ENCODE data around the gene MLKL. TPM values are rescaled to one million over a fixed set of nuclear protein-coding genes. Genes with fewer than 3 reads are reported as not detected.

The MLKL gene
- polyA plus RNA-seq, 3 donors = 33.6 to 136 (median 37.8) TPM

DNA sequence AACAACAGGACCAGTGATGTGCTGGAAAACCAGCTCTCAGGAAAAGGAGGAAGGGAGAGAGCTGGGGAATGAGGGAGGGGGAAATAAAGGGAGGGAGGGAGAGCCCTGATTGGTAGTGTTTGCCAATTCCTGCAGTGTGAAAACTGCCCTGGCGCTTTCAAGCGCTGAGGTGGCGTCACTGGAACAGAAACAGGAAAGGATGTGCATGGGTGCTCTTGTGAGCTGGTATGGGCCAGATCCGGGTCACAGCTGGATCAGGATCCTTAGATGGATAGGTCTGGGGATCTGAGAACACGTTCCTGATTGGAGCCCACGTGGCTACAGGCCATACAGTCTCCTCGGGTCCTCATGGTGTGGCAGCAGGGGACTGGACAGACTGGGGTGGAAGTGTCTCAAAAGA lies 16.7 kb upstream of the MLKL start:
- no peaks in the 10 kb centered on the region for H3K27me3 ChIP-seq (ENCODE audit: control insufficient read depth in 2 of 2, insufficient read depth in 2 of 2, low read length in 2 of 2)
- H3K79me2 ChIP-seq (ENCODE audit: insufficient read depth, low read length) = no peaks in the 10 kb centered on the region
- no peaks in the 10 kb centered on the region for H3K9me3 ChIP-seq (replicated peaks in 1 of 2; ENCODE audit: control insufficient read depth in 1 of 2, insufficient read depth in 1 of 2, low read length in 2 of 2)
- 85% methylated on average over 7 of the region's 7 CpGs for WGBS (ENCODE audit: insufficient coverage)
- no peaks in the 10 kb centered on the region for H3K4me1 ChIP-seq (ENCODE audit: control insufficient read depth in 1 of 2, insufficient read depth in 2 of 2, low read length in 2 of 2)
- no peaks in the 10 kb centered on the region for H4K20me1 ChIP-seq (ENCODE audit: insufficient read depth, low read length)
- no peak overlapping the region for H3K4me3 ChIP-seq (replicated peaks in 1 of 3; ENCODE audit: low read depth in 2 of 3, low read length in 3 of 3)
- H2AFZ ChIP-seq (ENCODE audit: insufficient read depth, low read depth, low read length, poor library complexity, severe bottlenecking) = no peak overlapping the region
- Mint-ChIP-seq H3K27me3 (ENCODE audit: low read depth in 3 of 3) (peaks cover 0 to 4% (median 3%) of the 10 kb centered on the region in 3 donors), H3K27ac (peak overlapping the region in 1 of 7 donors; percentile 46), H3K4me3 (no peak overlapping the region), H3K36me3 (no peaks in the 10 kb centered on the region), H3K9me3 (peaks cover 0 to 2% (median 0%) of the 10 kb centered on the region in 7 donors), H3K4me1 (peaks cover 8% of the 10 kb centered on the region)
- H3K4me2 ChIP-seq (replicated peaks; ENCODE audit: extremely low read depth, low read length, poor library complexity, severe bottlenecking) = no peak overlapping the region
- H3K36me3 ChIP-seq (replicated peaks in 1 of 2; ENCODE audit: control insufficient read depth in 1 of 2, insufficient read depth in 2 of 2, low read length in 2 of 2) = no peaks in the 10 kb centered on the region
- intact Hi-C loops (cut with micrococcal nuclease) = no loop called here
- TF ChIP-seq, protein P1, sequence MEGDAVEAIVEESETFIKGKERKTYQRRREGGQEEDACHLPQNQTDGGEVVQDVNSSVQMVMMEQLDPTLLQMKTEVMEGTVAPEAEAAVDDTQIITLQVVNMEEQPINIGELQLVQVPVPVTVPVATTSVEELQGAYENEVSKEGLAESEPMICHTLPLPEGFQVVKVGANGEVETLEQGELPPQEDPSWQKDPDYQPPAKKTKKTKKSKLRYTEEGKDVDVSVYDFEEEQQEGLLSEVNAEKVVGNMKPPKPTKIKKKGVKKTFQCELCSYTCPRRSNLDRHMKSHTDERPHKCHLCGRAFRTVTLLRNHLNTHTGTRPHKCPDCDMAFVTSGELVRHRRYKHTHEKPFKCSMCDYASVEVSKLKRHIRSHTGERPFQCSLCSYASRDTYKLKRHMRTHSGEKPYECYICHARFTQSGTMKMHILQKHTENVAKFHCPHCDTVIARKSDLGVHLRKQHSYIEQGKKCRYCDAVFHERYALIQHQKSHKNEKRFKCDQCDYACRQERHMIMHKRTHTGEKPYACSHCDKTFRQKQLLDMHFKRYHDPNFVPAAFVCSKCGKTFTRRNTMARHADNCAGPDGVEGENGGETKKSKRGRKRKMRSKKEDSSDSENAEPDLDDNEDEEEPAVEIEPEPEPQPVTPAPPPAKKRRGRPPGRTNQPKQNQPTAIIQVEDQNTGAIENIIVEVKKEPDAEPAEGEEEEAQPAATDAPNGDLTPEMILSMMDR (IDR thresholded peaks at IDR 0.05) = no peak
- no peak overlapping the region for H3K9ac ChIP-seq (ENCODE audit: insufficient read depth, low read length, poor library complexity, severe bottlenecking)
- DNase-seq = no peak
- H3K27ac ChIP-seq (ENCODE audit: low read depth in 1 of 2, low read length in 2 of 2) = no peak overlapping the region

DNA sequence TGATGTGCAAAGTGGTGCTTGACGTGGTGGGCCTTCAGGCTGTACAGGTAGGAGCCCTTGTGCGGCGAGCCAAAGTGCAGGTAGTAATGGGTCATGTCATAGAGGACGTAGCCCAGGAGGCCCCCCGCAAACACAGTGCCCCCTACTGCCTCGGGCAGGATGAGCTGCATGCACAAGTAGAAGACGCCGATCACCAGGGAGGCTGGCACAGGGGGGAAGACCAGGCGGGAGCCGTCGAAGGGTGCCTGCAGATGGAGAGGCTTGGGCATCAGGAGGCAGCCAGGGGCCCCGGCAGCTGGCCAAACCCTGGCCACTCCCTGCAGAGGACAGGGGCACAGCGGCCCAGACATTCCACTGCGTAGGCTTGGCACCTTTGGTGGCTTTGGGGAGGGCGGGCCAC lies 15.7 kb upstream of the MLKL start:
- H3K4me3 Mint-ChIP-seq = no peak overlapping the region
- no peak for DNase-seq
- H3K4me1 ChIP-seq (ENCODE audit: control insufficient read depth in 1 of 2, insufficient read depth in 2 of 2, low read length in 2 of 2) = no peaks in the 10 kb centered on the region

More for the DNA sequence above, 15.7 kb upstream of the MLKL start:
- Mint-ChIP-seq H3K36me3 (no peaks in the 10 kb centered on the region), H3K27ac (no peak overlapping the region), H3K27me3 (ENCODE audit: low read depth in 3 of 3) (peaks cover under 1 to 3% (median 3%) of the 10 kb centered on the region in 3 donors), H3K4me1 (peaks cover 4% of the 10 kb centered on the region), H3K9me3 (peaks cover 0 to 2% (median 0%) of the 10 kb centered on the region in 7 donors)
- WGBS (ENCODE audit: insufficient coverage) = 93% methylated on average over 15 of the region's 15 CpGs
- no peaks in the 10 kb centered on the region for H3K36me3 ChIP-seq (replicated peaks in 1 of 2; ENCODE audit: control insufficient read depth in 1 of 2, insufficient read depth in 2 of 2, low read length in 2 of 2)
- H3K27ac ChIP-seq (ENCODE audit: low read depth in 1 of 2, low read length in 2 of 2) = no peak overlapping the region
- no peaks in the 10 kb centered on the region for H3K9me3 ChIP-seq (replicated peaks in 1 of 2; ENCODE audit: control insufficient read depth in 1 of 2, insufficient read depth in 1 of 2, low read length in 2 of 2)
- no peaks in the 10 kb centered on the region for H4K20me1 ChIP-seq (ENCODE audit: insufficient read depth, low read length)
- H3K4me2 ChIP-seq (replicated peaks; ENCODE audit: extremely low read depth, low read length, poor library complexity, severe bottlenecking) = no peak overlapping the region
- no peaks in the 10 kb centered on the region for H3K27me3 ChIP-seq (ENCODE audit: control insufficient read depth in 2 of 2, insufficient read depth in 2 of 2, low read length in 2 of 2)
- H3K9ac ChIP-seq (ENCODE audit: insufficient read depth, low read length, poor library complexity, severe bottlenecking) = no peak overlapping the region
- TF ChIP-seq, protein P1 (IDR thresholded peaks at IDR 0.05) = no peak
- no peak overlapping the region for H3K4me3 ChIP-seq (replicated peaks in 1 of 3; ENCODE audit: low read depth in 2 of 3, low read length in 3 of 3)
- no peaks in the 10 kb centered on the region for H3K79me2 ChIP-seq (ENCODE audit: insufficient read depth, low read length)
- intact Hi-C loops (cut with micrococcal nuclease) = no loop called here
- no peak overlapping the region for H2AFZ ChIP-seq (ENCODE audit: insufficient read depth, low read depth, low read length, poor library complexity, severe bottlenecking)
